NCI-H1436 treated with DMSO at 0.1 percent for 48 hours (cell line): ENCODE data around the gene CLDN9.

Experiments used
- DNase-seq: peaks from one replicate; lab custom pipeline; 2025; lab: John Stamatoyannopoulos, UW

CLDN9 gene, protein sequence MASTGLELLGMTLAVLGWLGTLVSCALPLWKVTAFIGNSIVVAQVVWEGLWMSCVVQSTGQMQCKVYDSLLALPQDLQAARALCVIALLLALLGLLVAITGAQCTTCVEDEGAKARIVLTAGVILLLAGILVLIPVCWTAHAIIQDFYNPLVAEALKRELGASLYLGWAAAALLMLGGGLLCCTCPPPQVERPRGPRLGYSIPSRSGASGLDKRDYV

DNA sequence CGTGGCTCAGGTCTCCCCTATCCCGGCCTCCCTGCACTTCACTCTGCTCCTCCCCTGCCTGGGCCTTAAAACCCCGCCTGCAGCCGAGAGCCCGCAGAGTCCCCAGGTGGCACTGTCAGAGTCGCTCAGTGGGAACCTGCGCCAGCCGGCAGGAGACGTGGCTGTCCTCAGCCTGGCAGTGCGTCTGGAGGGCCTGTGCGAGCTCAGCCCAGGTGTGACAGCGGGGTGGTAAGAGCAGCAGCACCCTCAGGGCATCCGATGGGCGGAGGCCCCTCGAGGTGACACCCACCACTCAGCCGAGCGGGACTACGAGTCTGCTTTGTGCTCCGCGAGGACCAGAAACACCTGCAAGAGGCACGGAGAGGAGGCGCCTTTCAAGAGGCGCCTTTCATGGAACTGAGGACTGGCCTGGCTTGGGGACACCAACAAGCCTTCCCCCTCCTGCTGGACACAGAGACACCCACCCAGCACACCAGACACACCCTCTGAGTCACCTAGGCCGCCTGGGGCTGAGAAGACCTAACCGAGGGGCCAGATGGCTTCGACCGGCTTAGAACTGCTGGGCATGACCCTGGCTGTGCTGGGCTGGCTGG is at the start of gene CLDN9:
CLDN9 (plus strand) TSS at position 96 of the 593 bp plus-strand sequence; CDS start at position 536, 440 bp downstream.
- peak; percentile 41 for DNase-seq

DNA sequence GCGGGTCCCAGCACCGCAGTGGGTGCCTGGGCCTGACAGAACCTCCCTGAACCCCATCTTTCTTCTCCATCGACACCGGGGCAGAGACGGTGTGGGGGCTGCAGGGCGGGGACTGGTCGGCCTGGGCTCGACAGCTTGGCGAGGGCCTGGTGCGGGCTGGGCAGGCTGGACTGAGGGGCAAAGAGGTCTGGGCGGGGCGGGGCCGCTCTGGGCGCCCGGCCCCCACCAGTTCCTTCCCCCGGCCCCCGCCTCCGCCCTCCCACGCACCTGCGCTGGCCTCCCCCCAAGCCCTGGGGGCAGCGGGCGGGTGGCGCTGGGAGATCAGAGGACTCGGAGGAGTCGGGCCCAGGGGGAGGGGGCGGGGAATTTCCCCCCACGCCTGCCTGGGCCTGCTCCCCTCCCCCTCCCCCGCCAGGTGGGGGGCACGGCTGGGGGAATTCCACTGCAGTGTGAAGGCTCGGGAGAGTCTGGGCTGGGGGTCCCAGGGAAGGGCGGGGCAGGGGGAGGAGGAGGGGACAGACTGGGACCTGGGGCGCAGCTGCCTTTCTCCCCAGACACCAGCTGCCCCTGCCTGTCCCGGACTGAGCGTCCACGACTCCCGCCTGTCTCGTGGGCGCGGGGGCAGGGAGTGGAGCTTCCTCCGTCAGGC is 49.5 kb upstream of the CLDN9 start:
- no peak for DNase-seq

DNA sequence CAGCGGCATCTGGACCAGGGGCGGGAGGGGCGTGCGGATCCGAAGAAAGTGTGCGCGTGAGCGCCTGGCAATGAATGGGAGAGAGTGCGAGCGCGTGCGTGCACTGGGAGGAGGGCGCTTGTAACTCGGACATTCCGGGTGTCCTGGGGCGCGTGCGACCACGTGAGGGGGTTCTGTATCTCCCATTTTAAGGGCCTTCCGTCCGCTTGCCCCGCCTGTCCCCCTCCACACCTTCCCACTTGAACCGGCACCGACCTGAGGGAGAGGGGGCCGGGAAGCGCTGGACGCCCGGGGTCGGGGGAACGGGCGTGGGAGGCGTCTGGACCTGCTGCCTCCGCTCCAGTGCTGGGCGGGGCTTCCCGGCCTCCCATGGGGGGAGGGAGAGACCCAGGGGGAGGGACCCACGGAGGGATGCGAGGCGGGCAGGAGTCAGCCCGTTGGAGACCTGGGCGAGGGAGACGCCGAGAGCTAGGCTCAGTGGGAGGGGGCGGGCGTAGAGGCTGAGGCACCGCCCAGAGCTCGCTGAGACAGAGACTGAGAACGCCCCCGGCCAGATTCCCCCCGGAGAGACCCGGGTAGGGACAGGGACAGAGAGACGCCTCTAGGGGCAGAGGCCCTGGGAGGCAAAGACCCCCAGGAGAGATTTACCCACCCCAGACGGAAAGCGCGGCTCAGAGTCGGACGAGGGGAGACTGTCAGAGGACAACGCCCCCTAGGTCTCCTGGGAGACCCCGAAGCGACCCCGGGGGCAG is 48.8 kb upstream of the CLDN9 start, which contains the start of gene KREMEN2:
KREMEN2 (plus strand) TSS at position 553 of the 752 bp plus-strand sequence. CDS start 246 bp downstream, outside the sequence.
- DNase-seq, result no peak

DNA sequence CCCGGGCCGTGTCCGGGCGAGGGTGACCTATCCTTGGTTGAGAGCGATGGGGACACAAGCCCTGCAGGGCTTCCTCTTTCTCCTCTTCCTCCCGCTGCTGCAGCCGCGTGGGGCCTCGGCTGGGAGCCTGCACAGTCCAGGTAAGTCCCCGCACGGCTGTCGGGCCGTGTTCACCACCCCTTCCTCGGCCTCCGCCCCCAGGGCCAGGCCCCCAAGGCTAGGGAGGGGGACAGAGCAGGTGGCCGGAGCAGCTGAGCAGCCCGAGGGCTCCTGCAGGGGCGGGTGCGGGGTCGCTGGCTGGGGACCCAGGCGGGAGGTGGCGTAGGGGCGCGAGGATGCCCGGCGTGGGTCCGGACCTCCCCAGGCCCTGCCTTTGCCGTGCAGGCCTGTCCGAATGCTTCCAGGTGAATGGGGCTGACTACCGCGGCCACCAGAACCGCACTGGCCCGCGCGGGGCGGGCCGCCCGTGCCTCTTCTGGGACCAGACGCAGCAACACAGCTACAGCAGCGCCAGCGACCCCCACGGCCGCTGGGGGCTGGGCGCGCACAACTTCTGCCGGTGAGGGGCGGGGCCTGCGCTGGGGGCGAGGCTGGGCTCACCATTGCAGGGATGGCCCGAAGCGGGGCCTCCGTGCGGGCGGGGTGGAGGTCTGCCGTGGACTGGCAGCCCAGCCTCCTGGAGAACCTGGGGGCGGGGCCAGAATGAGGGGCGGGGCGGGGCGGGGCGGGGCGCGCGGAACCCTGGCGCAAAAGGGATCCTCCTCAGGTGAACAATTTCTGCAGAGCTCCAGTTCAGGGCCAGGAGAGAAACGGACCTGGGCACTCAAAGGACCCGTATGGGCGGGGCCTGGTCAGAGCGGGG is 48.0 kb upstream of the CLDN9 start:
- DNase-seq, result peak; percentile 45

DNA sequence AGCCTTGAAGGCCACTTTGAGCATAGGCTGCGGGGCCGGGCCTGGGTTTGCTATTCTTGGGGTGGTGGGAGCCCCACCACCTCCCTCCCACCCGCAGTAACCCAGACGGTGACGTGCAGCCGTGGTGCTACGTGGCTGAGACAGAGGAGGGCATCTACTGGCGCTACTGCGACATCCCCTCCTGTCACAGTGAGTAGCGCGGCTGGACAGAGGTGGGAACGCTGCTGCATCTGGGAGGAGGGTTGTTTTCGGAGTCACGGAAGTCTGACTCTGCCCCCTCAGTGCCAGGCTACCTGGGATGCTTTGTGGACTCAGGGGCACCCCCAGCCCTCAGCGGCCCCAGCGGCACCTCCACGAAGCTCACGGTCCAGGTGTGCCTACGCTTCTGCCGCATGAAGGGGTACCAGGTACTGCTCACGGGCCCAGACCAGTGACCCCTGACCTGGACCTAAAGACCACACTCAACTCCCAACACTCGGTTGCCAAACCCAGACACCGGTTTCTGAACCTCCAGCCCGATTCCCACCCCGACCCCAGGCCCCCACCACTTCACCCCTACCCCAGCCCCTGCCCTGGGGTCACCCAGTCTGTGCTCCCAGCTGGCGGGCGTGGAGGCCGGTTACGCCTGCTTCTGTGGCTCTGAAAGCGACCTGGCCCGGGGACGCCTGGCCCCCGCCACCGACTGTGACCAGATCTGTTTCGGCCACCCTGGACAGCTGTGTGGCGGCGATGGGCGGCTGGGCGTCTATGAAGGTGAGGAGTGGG is 46.5 kb upstream of the CLDN9 start:
- no peak for DNase-seq

DNA sequence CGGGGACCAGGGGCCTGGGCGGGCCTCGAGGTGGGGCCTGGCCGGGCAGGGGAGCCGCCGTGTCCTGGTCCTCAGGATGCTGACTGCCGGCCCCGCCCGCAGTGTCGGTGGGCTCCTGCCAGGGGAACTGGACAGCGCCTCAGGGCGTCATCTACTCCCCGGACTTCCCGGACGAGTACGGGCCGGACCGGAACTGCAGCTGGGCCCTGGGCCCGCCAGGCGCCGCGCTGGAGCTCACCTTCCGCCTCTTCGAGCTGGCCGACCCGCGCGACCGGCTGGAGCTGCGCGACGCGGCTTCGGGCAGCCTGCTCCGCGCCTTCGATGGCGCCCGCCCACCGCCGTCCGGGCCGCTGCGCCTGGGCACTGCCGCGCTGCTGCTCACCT is 45.9 kb upstream of the CLDN9 start:
- no peak for DNase-seq

DNA sequence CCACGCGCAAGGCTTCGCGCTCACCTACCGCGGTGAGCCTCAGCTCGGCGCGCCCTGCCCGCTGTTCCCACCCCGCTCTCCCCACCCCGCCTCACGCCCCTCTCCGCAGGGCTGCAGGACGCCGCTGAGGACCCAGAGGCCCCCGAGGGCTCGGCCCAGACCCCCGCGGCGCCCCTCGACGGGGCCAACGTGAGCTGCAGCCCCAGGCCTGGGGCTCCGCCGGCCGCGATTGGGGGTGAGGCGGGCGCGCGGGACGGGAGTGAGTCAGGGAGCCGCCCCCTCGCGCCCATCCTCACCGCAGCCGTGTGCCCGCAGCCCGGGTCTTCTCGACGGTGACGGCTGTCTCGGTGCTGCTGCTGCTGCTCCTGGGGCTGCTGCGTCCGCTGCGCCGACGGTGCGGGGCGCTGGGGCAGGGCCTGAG is 45.5 kb upstream of the CLDN9 start:
- DNase-seq, result no peak

DNA sequence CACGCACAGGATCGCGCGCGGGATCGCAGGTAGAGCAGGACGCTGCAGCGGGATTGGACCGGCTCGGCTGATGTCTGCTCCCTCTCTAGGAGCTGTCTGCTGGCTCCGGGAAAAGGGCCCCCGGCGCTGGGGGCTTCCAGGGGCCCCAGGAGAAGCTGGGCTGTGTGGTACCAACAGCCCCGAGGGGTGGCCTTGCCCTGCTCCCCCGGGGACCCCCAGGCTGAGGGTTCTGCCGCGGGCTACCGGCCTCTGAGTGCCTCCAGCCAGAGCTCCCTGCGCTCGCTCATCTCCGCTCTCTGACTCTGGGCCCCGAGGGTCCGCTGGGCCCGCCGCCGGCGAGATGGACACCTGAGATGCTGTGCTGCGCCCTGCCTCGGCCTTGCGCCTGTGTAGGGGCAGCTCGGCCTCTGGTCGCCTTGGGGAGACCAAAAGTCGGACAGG is 45.0 kb upstream of the CLDN9 start:
- DNase-seq, result no peak

DNA sequence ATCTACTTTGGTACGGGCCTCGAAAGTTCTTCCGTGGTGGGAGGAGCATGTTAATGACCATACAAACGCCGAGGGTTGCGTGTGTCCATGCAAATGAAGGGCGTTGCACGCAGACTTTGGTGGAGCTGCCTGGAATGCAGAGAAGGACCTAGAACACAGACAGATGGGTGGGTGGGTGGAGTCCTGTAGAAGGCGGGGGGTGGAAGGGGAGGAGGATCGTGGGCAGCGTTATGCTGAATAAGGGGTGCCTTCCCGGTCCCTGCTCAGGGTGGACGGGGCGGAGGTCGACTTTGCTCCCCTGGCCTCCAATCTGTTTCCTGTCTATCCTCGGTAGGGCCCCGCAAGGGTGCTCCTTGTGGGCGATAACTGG is 44.4 kb upstream of the CLDN9 start:
- no peak for DNase-seq

DNA sequence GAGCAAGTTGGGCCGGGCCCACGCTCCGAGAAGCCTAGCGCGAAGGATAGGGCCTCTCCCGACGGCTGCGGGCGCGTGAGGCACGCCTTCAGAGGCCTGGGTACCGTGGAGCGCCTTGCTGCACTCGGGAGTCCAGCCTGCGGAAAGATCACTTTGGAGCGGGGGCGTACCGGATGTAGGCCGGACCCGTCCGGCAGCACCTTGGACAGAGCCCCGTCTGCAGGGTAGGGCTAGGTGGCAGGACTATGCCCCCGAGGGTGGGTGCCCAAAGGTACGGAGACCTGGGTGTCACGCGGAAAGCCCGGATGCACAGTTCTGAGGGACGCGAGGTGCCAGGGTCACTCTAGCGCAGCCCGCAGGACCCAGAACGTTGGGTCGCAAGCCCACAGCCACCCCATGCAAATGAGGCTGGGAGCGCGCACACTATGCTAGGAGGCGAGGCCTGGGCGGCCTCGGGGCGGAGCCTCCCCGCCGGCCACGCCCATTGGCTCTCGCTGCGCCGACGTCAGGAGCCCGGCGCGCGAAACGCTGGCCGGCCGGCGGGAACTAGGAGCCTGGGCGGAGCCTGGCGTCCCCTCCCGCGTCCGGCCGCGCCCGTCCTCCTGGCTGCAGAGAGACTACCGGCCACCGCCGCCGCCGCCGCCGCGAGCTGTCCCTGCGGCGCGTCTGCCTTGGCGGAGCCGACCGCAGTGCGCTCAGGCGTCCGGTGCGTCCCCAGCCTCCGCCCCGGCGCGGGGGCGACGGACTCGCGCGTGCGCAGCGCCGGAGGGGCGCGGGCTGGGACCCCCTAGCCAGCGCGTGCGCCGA is 43.8 kb upstream of the CLDN9 start, which contains the start of gene PAQR4:
PAQR4 (plus strand) TSS at position 611 of the 807 bp plus-strand sequence. CDS start 327 bp downstream, outside the sequence.
- DNase-seq, result peak; percentile 48

DNA sequence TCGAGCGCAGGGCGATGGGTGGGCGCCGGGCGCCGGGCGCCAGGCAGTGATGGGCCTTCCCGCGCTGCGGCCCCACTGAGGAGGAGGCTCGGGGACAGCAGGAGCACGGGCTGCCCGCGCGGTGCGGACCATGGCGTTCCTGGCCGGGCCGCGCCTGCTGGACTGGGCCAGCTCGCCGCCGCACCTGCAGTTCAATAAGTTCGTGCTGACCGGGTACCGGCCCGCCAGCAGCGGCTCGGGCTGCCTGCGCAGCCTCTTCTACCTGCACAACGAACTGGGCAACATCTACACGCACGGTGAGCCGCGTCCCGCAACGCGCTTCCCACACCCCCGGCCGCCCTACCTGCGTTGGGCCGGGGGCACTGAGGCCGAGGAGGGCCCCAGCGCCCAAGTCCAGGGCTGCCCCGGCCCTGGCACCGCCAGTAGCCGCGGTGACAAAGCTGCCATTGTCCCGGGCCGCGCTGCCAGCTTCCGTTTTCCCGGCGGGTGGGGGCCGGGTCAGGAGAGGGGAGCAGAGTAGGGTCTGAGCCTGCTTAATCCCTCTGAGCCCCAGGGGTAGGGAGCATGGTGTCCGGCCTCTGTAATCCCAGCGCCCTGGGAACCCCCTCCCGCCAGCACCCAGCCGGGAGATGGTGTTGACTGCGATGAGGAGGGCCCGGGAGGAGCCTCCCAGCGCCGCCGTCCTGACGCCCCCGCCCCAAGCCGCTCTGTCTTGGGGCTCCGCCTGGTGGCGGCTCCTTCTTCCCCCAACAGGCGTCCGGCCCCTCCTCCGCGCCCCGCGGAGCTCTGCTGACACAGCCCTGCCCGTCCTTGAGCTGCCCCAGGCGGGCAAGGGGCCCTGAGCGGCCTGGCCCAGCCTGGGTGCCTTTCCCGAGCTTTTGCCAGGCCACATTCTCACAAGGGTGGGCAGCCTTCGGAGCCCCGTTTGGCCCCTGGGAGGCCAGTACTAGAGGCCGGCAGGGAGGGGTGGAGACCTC is 42.9 kb upstream of the CLDN9 start:
- DNase-seq, result no peak

DNA sequence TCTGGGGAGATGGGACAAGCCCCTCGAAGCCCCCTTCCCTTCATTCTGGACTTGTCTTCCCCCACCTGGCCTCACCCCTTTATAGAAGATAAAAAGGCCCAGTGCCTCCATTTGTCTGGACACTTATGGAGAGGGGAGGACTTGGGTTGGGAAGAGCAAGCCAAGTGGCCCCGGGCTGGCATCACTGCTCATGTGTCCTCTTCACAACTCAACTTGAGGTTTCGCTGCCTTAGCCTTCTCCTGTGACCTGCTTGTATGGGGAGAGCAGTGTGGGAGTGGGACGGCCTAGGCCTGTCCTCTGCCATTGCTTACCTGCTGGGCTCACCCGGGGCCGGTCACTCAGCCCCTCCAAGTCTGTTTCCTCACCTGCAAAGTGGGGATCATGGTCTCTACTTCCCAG is 42.2 kb upstream of the CLDN9 start:
- no peak for DNase-seq

DNA sequence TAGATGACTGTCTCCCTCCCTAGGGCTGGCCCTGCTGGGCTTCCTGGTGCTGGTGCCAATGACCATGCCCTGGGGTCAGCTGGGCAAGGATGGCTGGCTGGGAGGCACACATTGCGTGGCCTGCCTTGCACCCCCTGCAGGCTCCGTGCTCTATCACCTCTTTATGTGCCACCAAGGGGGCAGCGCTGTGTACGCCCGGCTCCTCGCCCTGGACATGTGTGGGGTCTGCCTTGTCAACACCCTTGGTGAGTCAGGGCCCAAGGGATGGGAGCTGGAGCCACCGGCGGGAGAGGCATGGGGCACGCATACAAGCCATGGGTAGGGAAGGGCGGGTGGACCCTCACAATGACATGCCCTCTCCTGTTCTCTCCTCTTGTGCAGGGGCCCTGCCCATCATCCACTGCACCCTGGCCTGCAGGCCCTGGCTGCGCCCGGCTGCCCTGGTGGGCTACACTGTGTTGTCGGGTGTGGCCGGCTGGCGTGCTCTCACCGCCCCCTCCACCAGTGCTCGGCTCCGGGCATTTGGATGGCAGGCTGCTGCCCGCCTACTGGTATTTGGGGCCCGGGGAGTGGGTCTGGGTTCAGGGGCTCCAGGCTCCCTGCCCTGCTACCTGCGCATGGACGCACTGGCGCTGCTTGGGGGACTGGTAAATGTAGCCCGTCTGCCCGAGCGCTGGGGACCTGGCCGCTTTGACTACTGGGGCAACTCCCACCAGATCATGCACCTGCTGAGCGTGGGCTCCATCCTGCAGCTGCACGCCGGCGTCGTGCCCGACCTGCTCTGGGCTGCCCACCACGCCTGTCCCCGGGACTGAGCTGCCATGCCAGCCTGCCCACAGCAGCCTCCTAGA is 41.4 kb upstream of the CLDN9 start:
- DNase-seq, result no peak

DNA sequence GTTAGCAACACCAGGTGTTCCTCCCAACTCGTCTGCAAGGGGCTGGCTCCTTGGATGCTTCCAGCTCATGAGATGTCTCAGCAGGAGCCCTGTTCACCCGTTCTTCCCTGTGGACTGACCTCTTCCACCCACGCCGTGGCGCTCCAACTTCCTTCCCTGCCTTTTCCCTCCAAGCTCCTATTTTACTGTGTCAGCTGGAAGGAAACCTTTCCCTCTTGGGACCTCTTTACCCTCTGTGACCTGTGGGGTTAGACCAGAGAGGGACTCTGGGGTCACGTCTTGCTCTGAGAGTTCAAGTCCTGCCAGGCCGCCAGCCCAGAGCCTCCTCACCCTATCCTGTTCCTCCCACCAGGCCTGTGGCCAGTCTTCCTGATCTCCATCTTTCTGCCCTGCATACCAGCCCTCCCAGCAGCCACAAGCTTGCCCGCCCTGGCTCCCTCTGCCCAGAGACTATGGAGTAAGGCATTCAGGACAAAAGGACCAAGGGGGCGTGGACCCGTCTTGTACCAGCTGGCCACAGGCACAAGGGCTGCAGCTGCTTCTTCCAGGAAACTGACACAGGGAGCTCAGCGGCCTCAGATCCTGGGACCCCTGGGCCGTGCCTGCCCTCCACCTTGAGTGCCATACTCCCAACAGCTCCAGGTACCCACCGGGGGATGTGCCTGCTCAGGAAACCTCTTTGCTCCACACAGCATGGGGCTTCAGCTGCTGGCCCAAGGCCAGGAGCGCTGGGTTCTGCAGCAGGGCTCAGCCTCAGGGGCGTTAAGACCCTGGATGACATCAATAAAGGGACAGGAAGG is 40.5 kb upstream of the CLDN9 start:
- no peak for DNase-seq

DNA sequence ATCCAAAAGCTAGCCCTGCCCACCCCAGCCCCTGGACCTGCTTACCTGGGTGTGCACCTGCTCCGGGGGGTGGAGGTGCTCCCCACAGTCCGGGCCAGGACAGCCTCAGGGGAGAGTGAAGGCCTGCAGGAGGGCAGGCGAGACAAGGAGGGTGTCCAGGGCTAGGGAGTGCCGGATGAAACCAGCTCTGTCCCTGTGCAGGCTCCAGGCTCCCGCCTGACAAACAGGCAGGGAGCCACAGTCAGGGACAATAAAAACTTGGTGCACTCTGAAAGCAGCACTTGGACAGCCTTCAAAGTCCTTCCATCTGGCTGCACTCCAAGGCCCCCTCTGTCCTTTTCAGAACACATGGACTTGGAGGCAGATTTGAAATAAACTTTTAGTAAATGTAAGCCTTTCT is 39.6 kb upstream of the CLDN9 start:
- no peak for DNase-seq

DNA sequence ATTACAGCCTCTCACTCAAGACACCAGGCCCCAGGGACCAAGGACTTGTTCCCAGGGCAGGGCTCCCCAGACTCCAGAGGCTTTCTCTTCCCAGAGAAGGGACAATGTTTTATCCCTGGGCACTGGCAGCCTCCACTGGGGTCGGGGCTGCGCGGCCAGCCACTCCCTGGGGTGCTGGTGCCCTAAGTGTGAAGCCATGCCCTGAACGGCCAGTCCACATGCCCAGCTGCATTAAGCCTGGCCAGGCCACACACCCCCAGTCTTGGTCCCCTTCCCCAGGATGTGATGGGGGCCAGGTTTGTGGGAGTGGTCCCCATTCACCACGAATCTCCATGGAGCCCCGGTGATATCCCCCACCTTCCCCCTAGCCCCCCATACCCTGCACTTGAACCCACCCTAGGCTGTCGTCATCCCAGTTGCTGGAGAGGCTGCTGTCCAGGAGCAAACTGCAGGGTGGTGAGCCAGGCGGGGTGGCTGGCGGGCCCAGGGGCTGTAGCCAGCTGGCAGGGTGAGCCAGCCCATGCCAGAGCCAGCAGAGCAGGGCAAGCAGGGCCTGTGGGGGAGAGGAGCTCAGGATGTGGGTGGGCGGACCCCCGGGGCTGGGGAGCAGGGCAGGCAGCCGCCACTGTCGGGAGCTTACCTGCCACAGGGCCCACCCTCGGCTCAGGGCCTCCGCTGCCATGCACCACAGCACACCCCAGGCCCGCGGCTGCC is 39.0 kb upstream of the CLDN9 start:
- DNase-seq, result no peak
